ENCODE measurements around the gene CREB1. TPM values are rescaled to one million over a fixed set of nuclear protein-coding genes. Genes with fewer than 3 reads are reported as not detected.

CREB1 gene
- total RNA-seq, 6 experiments from 2014 or later, result 10.1 to 22.6 (median 16.8) TPM

DNA sequence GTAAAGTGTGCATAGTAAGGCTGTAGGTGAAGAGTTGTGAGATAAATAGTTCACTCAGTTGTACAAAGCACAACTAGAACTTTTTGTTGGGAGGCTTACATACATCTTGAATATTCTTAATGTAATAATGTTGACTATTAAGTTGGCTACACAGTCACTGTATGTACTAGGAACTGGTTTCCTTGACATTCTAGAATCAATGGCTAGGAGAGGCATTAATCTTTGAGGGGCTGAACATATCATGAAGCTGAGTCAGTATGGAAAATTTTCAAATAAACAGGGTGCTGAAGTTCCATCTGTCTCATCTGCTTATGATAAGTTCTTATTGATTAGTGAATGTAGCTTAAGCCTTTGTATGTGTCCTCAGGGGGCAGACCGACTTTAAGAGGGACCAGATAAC, 72.0 kb downstream of the CREB1 start:
- Histone ChIP-seq H3K27ac (no peak overlapping the region), H3K4me3 (no peak overlapping the region), H3K4me1 (no peaks in the 10 kb centered on the region), H3K9me3 (no peaks in the 10 kb centered on the region), H3K27me3 (no peaks in the 10 kb centered on the region), H3K36me3 (peaks cover 0 to 6% (median 0%) of the 10 kb centered on the region in 4 donors)
- intact Hi-C loops (cut with DNase I), result no loop called here
- ATAC-seq (no peak), DNase-seq (no peak)
- 100% methylated on average over 1 of the region's 1 CpG for WGBS (ENCODE audit: insufficient coverage, low coverage, low lambda C conversion rate, missing lambda C conversion rate)
- no peak for TF ChIP-seq POLR2A (IDR thresholded peaks at IDR 0.05)
- TF ChIP-seq, protein P1, sequence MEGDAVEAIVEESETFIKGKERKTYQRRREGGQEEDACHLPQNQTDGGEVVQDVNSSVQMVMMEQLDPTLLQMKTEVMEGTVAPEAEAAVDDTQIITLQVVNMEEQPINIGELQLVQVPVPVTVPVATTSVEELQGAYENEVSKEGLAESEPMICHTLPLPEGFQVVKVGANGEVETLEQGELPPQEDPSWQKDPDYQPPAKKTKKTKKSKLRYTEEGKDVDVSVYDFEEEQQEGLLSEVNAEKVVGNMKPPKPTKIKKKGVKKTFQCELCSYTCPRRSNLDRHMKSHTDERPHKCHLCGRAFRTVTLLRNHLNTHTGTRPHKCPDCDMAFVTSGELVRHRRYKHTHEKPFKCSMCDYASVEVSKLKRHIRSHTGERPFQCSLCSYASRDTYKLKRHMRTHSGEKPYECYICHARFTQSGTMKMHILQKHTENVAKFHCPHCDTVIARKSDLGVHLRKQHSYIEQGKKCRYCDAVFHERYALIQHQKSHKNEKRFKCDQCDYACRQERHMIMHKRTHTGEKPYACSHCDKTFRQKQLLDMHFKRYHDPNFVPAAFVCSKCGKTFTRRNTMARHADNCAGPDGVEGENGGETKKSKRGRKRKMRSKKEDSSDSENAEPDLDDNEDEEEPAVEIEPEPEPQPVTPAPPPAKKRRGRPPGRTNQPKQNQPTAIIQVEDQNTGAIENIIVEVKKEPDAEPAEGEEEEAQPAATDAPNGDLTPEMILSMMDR (IDR thresholded peaks at IDR 0.05), result no peak

DNA sequence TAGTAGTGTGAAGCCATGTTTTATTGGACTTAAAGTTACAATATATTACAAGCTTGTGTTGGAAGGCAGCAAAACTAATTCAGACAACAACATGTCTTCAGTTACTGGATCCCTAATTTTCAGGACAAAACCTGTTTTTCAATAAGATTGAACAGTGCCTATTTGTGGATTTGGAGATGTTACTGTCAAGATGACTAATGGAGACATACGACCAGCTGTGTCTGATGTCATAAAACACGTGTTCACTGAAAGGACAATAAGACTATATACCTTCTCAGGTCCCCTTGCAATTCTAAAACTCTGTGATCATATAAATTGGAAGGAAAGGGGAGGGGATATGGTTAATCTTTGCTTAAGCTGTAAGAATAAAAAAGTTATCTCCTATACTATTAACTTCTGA, 73.7 kb downstream of the CREB1 start:
- H3K36me3 ChIP-seq, result no peaks in the 10 kb centered on the region
- TF ChIP-seq POLR2A (IDR thresholded peaks at IDR 0.05), result no peak
- TF ChIP-seq, protein P1 (IDR thresholded peaks at IDR 0.05), result no peak
- H3K4me1 ChIP-seq, result no peaks in the 10 kb centered on the region
- H3K9me3 ChIP-seq, result no peaks in the 10 kb centered on the region
- WGBS (ENCODE audit: insufficient coverage, low coverage, low lambda C conversion rate, missing lambda C conversion rate), result 79% methylated on average over 2 of the region's 2 CpGs
- DNase-seq (no peak), ATAC-seq (no peak)
- H3K27me3 ChIP-seq, result no peaks in the 10 kb centered on the region
- no peak overlapping the region for H3K27ac ChIP-seq
- H3K4me3 ChIP-seq, result no peak overlapping the region
- intact Hi-C loops (cut with DNase I), result no loop called here

DNA sequence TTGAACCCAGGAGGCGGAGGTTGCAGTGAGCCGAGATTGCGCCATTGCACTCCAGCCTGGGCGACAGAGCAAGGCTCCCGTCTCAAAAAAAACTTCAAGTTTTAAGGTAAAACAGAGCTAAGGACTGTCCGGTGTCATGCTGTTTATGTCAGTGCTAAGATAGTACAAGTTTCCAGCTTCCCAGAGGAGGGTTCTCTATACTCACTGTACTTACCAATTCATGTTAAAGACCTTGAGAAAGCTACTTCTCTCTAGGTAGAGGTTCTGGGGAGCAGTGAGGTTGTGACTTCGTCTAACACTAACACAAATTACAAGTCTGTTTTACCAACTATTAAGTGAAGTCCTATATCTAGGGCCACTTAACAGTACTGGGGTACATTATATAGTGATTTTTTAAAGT, 76.6 kb downstream of the CREB1 start:
- no peaks in the 10 kb centered on the region for H3K27me3 ChIP-seq
- no peak overlapping the region for H3K4me3 ChIP-seq
- H3K4me1 ChIP-seq, result no peaks in the 10 kb centered on the region
- DNase-seq (no peak), ATAC-seq (no peak)
- H3K36me3 ChIP-seq, result no peaks in the 10 kb centered on the region
- no peaks in the 10 kb centered on the region for H3K9me3 ChIP-seq
- no peak overlapping the region for H3K27ac ChIP-seq
- intact Hi-C loops (cut with DNase I), result no loop called here
- 100% methylated on average over 5 of the region's 7 CpGs for WGBS (ENCODE audit: insufficient coverage, low coverage, low lambda C conversion rate, missing lambda C conversion rate)
- no peak for TF ChIP-seq POLR2A (IDR thresholded peaks at IDR 0.05)
- TF ChIP-seq, protein P1 (IDR thresholded peaks at IDR 0.05), result no peak

DNA sequence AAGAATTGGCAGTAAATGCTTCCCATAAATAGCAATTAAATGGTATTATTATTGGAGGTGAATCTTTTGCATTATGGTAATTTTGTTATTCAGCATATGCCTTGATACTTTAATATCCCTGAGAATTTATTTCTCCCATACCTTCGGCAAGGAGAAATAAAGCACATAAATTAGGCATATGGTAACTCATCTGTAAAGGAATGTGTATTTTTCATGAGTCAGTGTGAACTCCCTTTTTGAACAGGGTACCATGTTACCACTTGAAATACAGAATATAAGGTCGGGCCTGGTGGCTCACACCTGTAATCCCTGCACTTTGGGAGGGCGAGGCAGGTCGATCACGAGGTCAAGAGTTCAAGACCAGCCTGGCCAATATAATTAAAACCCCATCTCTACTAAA, 77.1 kb downstream of the CREB1 start:
- no peak for TF ChIP-seq POLR2A (IDR thresholded peaks at IDR 0.05)
- TF ChIP-seq, protein P1 (IDR thresholded peaks at IDR 0.05), result no peak
- whole genome bisulfite sequencing (ENCODE audit: insufficient coverage, low coverage, low lambda C conversion rate, missing lambda C conversion rate), result 98% methylated on average over 5 of the region's 5 CpGs
- DNase-seq, result no peak
- H3K27ac ChIP-seq, result no peak overlapping the region
- no peak for ATAC-seq
- no peaks in the 10 kb centered on the region for H3K9me3 ChIP-seq
- no peaks in the 10 kb centered on the region for H3K4me1 ChIP-seq
- no peaks in the 10 kb centered on the region for H3K36me3 ChIP-seq
- H3K27me3 ChIP-seq, result no peaks in the 10 kb centered on the region
- H3K4me3 ChIP-seq, result no peak overlapping the region
- intact Hi-C loops (cut with DNase I), result no loop called here

DNA sequence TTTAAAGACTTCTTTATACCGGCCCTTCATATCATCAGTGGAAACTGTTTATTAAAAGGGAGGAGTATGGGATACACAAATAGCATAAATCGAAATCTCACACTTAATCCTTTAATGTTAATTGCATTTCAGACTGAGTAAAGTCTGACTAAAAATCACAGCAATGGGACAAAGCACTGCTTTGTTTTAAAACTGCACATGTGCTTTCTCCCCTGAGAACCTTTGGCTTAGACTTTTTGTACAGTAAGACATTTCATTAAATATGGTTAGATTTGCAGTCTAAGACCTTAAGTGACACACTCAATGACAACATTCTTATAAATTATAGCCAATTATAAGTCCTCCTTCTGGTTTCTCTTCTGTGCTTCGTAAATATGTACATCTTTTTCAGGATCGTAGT, 83.0 kb downstream of the CREB1 start:
- DNase-seq (no peak), ATAC-seq (no peak)
- no peaks in the 10 kb centered on the region for H3K27me3 ChIP-seq
- peaks cover 0 to 4% (median 0%) of the 10 kb centered on the region in 4 donors for H3K36me3 ChIP-seq
- no peak overlapping the region for H3K4me3 ChIP-seq
- intact Hi-C loops (cut with DNase I), result no loop called here
- TF ChIP-seq POLR2A (IDR thresholded peaks at IDR 0.05), result no peak
- TF ChIP-seq, protein P1 (IDR thresholded peaks at IDR 0.05), result no peak
- no peaks in the 10 kb centered on the region for H3K4me1 ChIP-seq
- H3K27ac ChIP-seq, result no peak overlapping the region
- WGBS (ENCODE audit: insufficient coverage, low coverage, low lambda C conversion rate, missing lambda C conversion rate), result 90% methylated on average over 4 of the region's 4 CpGs
- no peaks in the 10 kb centered on the region for H3K9me3 ChIP-seq
